Activated gamma-delta T cell (primary cell): ENCODE results near the gene AGBL5.
A peak's percentile ranks its signal among the peaks of the same experiment; 100 is the strongest.

Experiments
- DNase-seq: peaks from one replicate; lab custom pipeline; 2025; lab: John Stamatoyannopoulos, UW

The AGBL5 gene

DNA sequence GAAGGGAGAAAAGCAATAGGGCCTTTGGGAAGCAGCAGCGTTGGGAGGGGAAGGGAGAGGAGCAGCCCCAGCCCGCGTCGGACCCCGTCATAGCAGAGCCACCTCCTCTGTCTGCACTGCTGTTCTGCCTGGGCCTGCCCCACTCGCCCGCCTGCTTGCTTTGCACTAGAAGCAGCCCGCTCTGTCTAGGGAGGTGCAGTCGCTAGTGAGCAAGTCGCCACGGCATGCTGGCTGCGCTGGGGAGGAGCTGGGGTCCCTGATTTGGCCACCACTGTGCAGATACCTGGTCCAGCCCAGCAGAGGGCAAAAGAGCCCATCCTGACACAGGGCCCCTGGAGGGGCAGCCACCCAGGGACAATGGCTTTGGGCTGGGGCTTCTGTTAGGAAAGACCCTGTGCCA, 26.7 kb upstream of the AGBL5 start:
- no peak for DNase-seq

DNA sequence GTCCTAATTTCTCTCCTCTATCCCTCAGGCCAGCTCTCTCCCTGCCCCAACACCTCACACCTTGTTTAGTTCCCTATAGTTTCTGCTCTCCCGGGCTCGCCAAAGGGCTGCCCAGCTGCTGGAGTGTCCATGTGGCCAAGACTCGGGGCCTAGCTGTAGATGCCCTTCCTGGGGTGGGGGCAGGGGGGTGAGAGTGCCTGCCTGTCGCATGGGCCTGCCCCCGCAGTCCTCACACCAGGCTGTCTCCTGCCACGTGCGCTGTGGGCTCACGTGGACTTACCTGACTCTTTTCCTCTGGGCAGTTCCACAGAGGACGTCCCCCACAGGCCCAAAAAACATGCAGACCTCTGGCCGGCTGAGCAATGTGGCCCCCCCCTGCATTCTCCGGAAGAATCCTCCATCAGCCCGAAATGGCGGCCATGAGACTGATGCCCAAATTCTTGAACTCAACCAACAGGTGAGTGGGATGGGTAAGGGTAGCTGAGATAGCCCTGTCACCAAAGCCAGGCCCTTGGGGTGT, 26.1 kb upstream of the AGBL5 start:
- no peak for DNase-seq

DNA sequence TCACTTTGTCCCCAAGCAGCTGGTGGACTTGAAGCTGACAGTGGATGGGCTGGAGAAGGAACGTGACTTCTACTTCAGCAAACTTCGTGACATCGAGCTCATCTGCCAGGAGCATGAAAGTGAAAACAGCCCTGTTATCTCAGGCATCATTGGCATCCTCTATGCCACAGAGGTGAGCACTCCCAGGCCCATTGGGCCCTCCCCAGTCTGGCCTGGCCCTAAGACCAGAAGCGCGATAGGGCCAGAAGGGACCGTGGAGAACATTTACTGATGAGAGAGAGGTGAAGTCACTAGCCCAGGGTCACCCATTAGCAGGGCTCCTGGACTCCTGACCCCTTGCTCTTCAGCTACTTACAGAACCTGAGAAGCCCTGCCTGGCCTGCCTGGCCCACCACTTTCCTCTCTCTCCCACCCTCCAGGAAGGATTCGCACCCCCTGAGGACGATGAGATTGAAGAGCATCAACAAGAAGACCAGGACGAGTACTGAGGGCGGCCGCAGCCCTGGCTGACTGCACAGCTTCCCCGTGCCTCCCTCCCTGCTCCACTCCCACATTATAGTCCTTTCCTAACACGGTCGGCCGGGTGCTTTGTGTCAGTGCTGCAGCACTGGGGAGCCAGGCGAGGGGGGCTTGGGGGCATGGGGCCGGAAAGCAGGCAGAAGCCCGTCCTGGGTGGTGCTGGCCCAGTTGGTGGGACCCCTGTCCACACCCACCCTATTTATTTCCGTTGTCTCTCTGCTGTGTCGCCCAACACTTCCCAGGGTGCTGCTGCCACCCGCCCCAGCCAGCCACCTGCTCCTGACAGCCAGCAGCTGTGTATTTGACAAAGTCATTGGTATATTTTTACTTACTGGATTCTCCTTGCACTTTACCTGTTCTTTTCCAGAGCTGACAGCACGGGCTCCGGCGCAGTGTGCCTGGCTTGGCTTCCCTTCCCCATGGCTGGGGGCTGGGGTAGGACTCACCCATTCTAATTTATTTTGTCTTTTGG, 25.3 kb upstream of the AGBL5 start:
- no peak for DNase-seq

DNA sequence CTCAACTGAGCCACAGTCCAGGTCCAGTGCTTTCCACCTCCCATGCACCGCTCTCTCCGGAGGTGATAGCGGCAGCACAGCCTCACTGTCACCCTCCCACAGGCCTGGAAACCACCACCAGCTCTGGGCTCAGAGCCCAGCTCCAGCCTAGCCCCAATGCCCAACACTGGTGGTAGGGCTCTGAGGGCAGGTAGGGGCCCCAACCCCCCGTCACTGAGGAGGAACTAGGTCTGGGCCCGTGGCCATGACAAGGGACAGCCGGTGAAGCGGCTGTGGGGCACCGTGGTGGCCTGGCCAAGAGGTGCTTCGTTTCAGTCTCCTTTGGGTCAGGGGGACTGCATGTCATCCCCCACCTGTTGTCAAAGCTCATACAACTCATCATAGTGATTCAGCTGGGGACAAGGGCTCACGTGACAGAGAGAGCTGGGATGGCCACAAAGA, 24.2 kb upstream of the AGBL5 start:
- no peak for DNase-seq

DNA sequence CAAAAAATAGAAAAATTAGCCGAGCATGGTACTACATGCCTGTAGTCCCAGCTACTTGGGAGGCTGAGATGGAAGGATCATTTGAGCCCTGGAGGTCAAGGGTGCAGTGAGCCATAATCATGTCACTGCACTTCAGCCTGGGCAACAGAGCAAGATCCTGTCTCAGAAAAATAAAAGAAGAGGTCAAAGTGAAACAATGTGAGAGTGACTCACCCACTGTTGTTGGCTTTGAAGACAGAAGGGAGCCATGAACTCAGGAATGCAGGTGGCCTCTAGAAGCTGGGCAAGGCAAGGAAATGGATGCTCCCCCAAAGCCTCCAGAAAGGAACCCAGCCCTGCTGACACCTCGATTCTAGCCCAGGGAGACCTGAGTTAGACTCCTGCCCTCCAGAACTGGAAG, 22.4 kb upstream of the AGBL5 start:
- DNase-seq = no peak

DNA sequence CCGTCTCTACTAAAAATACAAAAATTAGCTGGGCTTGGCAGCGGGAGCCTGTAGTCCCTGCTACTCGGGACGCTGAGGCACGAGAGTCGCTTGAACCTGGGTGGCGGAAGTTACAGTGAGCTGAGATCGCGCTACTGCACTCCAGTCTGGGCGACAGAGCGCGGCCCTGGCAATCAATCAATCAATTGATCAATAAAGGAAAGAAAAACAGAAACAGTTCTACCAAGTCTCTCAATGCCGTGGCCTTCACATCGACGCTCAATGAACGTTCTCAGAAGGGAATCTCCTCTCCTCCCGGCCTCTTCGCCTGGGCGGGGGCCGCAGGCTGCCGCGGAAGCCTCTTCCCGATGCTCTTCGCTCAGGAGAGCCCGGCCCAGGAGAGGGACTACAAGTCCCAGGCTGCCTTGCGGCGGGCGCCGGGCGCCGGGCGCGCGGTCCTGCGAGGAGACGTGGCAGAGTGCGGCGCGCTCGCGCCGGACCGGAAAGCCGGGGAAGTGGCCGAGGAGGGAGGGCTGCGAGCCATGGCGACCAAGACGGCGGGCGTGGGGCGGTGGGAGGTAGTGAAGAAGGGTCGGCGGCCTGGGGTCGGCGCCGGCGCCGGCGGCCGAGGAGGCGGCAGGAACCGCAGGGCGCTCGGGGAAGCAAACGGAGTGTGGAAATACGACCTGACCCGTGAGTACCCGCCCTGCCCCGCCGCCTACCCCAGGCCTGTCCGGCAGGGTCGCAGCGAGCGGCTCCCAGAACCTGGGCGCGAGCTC, 18.8 kb upstream of the AGBL5 start, which contains the start of gene TMEM214:
TSS of gene TMEM214 (plus strand) at position 471 of the 758 bp plus-strand sequence. CDS start at position 522, 51 bp downstream.
- DNase-seq = peak; percentile 65

DNA sequence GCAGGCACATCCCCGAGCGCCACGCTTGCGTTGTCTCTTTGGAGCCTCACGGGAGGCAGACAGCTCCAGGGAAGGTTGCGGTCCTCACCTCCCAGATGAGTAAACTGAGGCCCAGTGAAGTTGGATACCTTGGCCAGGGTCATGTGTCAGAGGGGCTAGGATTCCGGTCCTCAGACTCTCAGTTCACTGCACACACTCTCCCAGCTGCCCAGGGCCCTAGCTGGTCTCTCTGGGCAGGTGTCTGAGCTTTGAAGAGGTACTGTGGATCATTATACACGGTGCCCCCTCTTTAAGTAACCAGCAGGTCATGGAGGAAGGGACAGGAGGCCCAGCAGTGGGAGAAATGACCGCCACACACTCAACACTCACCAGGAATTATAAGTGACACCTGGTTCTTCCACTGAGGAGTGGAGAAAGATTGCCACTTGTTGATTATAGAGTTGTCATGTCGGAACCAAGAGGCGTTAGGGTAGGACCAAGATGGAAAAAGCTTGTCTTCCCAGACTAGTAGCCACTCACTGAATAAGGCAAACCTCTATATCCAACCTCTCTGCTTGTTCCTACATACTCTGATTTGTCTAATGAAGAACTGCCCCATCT, 18.1 kb upstream of the AGBL5 start:
- DNase-seq = no peak

DNA sequence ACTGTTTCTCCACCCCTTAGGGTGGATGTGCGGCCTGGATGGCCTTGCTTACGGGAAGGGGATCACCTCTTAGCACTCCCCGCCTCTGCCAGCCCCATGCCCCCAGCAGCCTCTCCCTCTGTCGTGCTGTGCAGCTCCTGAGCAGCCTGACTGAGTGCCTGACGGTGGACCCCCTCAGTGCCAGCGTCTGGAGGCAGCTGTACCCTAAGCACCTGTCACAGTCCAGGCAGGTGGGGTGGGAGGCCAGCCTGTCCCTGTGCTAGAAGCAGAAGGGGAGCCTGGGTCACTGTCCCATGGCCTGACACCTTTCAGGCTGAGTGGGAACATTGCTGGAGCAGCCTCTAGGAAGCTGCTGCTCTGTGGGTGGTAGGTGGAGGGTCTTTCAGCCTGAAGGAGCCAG, 13.5 kb upstream of the AGBL5 start:
- no peak for DNase-seq

DNA sequence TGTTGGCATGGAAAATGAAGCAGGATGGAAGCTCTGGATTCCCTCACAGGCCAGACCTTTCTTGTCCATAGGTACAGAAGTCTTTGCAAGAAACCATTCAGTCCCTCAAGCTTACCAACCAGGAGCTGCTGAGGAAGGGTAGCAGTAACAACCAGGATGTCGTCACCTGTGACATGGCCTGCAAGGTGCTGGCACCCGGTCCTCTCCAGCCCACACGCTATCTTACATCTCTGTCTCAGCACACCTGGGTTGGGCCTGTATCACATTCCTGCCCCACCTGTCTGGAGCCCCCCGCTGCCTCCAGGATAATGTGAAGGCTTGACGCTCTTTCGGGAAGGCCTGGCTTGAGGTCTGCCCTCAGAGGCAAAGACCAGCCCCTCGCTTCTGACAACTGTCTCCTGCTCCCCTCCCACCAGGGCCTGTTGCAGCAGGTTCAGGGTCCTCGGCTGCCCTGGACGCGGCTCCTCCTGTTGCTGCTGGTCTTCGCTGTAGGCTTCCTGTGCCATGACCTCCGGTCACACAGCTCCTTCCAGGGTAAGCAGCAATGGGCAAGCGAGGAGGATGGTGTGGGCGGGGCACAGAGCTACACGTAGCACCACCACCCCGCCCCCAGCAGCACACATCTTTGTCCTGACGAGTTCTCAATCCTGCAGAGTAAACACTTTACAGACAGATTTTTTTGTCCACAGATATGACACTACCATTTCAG, 12.7 kb upstream of the AGBL5 start:
- DNase-seq = no peak

DNA sequence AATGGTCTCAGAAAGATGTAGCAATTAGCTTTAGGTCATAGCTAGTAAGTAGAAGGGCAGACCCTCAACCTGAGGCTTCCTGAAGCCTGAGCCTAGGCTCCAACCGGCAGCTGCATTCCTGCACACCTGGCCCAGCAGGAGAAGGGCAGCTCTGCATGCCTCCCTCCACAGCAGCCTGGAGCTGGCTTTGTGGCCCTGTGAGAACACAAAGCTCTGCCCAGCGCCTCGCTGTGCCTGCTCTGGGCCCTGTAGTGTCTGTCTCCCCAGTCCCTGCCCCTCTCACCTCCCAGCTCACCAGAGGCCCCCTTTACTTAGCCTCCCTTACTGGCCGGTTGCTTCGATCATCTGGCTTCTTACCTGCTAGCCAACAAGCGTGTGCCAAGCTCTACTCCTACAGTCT, 12.0 kb upstream of the AGBL5 start:
- DNase-seq = no peak

DNA sequence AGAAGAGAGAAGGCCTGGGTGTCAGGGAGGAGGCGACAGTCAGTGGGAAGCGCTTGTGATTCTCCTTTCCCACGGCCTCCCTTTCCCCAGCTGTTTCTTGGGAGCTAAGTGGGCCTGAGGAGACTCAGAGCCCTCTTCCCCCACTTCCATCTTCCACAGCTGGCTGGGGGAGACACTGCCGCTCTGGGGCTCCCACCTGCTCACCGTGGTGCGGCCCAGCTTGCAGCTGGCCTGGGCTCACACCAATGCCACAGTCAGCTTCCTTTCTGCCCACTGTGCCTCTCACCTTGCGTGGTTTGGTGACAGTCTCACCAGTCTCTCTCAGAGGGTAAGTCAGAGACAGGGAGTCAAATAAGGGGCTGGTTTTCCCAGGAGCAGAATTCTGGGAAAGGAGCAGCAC, 11.6 kb upstream of the AGBL5 start:
- DNase-seq = no peak

DNA sequence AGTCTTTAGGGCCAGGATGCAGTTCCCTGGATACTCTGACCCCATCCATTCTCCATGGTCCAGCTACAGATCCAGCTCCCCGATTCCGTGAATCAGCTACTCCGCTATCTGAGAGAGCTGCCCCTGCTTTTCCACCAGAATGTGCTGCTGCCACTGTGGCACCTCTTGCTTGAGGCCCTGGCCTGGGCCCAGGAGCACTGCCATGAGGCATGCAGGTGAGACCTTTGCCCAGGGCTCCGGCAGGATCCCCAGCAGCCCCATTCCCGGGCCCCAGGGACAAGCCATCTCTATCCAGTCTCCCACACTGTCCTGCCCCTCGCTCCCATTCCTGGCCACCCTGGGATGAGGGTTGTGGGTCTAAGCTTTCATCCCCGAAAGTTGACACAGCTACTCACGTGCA, 11.2 kb upstream of the AGBL5 start:
- DNase-seq = no peak

DNA sequence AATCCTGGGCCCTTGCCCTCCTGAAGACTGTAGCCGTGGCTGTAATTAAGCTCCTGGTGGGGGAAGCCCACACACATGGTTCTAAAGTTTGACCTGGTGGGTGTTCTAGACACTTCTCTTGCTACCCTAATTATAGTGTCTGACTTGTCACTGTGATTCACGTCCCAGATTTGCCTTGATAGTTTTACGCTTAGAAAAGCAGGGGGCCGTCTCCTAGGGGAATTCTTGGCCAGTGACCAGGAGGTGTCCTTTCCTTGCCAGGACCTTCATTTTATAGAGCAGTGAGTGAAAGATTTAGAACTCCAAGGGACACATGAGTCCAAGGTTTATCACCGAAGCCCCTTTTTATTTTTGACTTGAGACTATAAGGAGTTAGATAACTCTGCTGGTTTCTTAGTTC, 9.7 kb upstream of the AGBL5 start:
- no peak for DNase-seq

DNA sequence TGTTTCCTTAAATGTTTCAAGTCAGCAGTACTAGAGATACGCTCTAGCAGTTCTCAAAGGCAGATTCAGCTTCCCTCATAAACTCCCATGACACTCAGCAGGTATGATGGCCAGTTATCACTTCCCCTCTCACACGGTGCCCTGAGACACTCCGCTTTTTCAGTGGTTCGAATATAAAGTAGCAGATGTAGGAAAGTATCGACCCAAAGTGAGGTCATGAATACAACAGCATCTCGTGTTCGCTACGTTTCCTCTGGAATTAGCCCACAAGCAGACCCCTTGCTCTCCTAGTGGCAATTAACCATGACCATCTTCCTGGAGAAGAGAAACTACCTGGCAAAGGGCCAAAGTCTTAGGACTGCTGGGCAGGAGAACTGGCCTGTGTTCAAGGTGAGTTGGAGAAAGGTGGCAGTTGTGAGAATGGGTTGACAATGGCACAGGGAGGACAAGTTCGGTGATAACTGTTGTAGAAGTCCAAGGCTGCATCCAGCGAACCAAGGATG, 9.3 kb upstream of the AGBL5 start:
- DNase-seq = no peak

DNA sequence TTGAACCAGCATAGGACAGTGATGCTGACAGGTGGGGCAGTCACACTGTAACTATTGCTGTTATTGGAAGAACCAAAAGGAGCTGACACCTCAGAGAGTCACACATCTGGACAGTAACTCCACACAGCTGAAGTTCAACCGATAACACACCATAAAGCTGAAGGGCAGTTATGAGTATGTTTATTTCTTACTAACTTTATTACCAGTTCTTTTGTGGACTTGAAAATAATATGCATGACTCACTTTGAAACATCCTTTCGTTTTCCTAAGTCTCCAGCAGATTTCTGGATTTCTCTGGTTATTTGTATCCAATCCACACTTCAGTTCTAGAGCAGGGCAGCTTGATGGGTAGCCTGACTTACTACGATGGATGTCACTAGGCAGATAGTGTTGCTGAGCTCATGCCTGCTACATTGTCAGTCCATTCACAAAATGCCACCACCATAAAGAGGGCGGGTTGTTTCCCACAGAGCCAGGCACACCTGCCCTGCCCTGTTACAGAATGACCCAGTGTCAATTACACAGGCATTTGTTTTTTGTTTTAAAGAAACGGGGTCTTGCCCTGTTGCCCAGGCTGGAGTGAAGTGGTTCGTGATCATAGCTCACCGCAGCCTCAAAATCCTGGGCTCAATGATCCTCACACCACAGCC, 8.4 kb upstream of the AGBL5 start:
- no peak for DNase-seq

DNA sequence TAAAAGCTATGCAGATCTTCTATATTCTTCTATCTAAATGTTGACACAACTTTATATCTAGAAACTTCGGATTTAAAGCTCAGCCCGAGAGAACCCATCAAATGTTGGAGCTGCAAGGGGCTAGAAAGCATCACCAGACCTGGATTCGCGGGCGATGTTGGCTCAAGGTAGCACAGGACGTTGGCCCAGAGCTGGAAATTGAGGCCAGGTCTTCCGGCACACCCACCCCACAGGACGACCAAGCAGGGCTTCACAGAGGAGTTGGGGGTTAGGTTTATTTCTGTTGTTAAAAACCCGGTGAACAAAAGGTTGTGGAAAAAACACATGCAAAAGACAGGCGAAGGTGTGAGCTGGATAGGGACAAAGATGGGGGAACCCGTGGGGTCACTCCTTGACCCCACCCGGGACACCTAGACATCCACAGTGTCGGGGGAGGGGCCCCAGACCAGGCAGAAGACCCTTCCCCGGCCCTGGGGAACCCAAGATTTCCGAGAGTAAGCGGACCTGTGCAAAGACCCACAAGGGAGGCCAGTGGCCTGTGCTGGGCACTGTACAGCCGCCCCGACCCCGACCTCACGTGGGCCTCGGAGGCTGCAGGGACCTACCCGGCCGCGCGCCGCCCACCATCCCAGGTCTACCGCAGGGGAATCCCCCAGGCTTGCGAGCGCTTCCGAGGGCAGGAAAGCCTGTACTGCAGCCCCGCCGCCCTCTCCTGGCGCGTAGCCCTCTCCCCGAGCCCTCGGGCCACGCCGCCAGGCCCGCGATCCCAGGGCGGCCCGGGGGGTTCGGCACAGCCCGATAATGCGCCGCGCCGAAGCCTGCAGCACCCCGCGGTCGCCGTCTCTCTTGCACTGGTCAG, 1.8 kb upstream of the AGBL5 start:
- peak; percentile 62 for DNase-seq

DNA sequence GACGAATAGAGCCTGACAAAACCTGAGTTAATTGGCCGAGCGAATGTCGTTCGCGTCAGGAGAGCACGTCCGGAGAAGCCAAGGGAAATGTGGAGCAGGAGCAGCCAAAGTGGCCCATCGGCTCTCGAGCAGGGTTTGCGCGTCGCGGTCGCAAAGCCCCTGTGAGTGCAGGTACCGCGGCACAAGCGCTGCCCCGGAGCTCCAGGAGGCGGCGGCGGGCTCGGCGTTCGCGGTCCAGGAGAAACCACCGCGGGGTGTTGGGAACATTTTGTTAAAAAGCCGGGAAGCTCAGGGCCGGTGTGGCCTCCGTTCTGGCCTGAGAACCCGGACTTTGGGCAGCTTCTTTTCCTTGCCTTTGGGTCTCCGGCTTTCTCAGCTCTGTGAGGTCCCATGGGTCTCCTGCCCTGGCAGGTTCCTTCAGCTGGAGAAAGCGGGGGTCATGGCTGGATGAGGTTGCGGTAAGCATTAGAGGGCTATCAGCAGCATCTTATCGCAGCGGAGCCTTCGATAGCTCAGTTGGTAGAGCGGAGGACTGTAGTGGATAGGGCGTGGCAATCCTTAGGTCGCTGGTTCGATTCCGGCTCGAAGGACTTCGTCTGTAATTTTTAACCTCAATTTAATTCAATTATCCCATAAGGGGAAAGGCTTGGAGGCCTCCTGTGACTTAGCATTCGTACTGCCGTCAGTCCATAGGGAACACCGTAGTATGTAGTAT, 1.0 kb upstream of the AGBL5 start:
- peak; percentile 41 for DNase-seq

DNA sequence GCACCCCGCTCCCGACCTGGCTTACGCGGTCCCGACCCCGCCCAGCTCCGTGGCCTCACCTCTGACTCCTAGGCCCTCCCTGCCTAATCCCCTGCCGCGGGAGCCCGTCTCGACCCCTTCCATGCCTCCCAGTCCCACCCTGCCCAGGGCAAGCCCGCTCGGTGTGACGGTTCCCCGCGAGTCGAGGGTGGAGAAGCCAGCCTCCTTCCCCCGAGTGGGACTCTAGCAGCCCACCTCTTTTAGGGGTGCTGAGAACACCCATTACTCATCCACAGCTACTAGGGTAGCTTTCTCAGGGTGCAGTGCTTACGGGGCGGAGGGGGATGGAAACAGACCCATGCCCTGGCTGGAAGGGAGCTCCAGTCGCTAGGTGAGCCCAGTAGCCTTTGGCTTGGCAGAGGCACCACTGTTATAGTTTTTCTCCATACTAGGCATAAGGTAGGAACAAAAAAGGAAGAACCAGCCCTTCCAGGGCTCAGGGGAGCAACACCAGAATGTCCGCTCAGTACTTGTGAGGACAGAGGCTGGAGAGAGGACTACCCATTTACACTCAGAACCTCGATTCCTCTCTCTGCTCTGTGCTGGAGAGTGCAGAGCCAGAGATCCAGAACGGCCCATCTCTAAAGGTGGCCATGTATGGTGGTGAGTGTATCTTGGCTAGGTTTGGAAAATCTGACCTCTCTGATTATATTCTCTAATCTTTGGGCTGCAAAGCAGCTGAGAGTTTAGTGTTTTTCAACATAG, 606 bp downstream of the AGBL5 start:
- no peak for DNase-seq

DNA sequence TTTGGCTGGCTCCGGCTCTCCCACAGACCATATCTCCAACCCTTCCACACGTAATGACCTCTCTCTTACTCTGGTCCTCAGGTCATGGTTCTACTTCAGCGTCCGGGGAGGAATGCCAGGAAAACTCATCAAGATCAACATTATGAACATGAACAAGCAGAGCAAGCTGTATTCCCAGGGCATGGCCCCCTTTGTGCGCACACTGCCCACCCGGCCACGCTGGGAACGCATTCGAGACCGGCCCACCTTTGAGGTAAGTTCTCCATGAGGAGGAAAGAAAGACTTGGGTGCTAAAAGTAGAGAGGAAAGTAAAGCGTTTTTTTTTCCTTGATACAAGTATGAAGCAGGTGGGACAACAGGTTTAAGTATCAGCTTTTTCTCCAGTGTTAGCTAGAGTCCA, 1.9 kb downstream of the AGBL5 start:
- DNase-seq = no peak
